Fibroblast of lung (primary cell): ENCODE measurements around the gene SCFD2. TPM values are rescaled to one million over a fixed set of nuclear protein-coding genes. Genes with fewer than 3 reads are reported as not detected.

Experiments
- DNase-seq, 2 donors: peaks; one replicate each; pipeline versions ENCODE4 v3.0.0 to v3.0.0-alpha.2; 2010; ENCODE audit warnings: low read depth in 2 of 2
- H2AFZ ChIP-seq: 2 replicates; pipeline ENCODE4 v1.5.1; 2012; ENCODE audit warnings: low read length, control low read depth, inconsistent platforms
- H3K27ac ChIP-seq: 2 replicates; pipeline ENCODE4 v1.5.1; 2011; ENCODE audit warnings: low read length, control low read depth; ENCODE audit not compliant: insufficient read depth
- H3K27me3 ChIP-seq: 2 replicates; pipeline ENCODE4 v1.5.1; 2011; ENCODE audit warnings: mild to moderate bottlenecking, low read length; ENCODE audit not compliant: control insufficient read depth, insufficient read depth
- H3K36me3 ChIP-seq: 2 replicates; pipeline ENCODE4 v1.5.1; 2011; ENCODE audit warnings: low read length; ENCODE audit not compliant: control insufficient read depth, insufficient read depth
- H3K4me1 ChIP-seq: 2 replicates; pipeline ENCODE4 v1.5.1; 2011; ENCODE audit warnings: low read length; ENCODE audit not compliant: control insufficient read depth, insufficient read depth; ENCODE audit errors: extremely low read depth
- H3K4me2 ChIP-seq: 2 replicates; pipeline ENCODE4 v1.5.1; 2011; ENCODE audit warnings: low read length, control low read depth; ENCODE audit not compliant: insufficient read depth; ENCODE audit errors: extremely low read depth
- H3K4me3 ChIP-seq, 4 experiments: fragments of 200-600 bp in 1 of 4; sonication (generic) in 1 of 4; replicated peaks in 1 of 4; 2 replicates each; pipeline ENCODE4 v1.5.1; 2011 to 2016; ENCODE audit warnings: low read length in 4 of 4, low read depth in 3 of 4, mild to moderate bottlenecking in 3 of 4, control low read depth in 2 of 4, inconsistent platforms in 1 of 4, mixed read lengths in 1 of 4; ENCODE audit not compliant: insufficient read depth in 1 of 4; ENCODE audit errors: control extremely low read depth in 1 of 4
- H3K79me2 ChIP-seq: 2 replicates; pipeline ENCODE4 v1.5.1; 2012; ENCODE audit warnings: mild to moderate bottlenecking, low read length, inconsistent platforms; ENCODE audit not compliant: control insufficient read depth, insufficient read depth
- H3K9ac ChIP-seq: 2 replicates; pipeline ENCODE4 v1.5.1; 2011; ENCODE audit warnings: mild to moderate bottlenecking, low read length, control low read depth; ENCODE audit not compliant: insufficient read depth
- H3K9me3 ChIP-seq: 2 replicates; pipeline ENCODE4 v1.5.1; 2012; ENCODE audit warnings: low read depth, low read length; ENCODE audit not compliant: control insufficient read depth, insufficient read depth
- H4K20me1 ChIP-seq: 2 replicates; pipeline ENCODE4 v1.5.1; 2011; ENCODE audit warnings: low read length; ENCODE audit not compliant: control insufficient read depth, insufficient read depth; ENCODE audit errors: extremely low read depth
- CTCF ChIP-seq, 2 donors: IDR thresholded peaks in 1 of 2; conservative IDR thresholded peaks in 1 of 2; 1 replicate in 1 of 2; 2 replicates in 1 of 2; pipeline ENCODE4 v1.5.1; 2011 to 2012; ENCODE audit warnings: low read length in 2 of 2, control low read depth in 1 of 2, inconsistent platforms in 1 of 2, low read depth in 1 of 2, mild to moderate bottlenecking in 1 of 2
- EZH2 ChIP-seq: IDR thresholded peaks from 2 replicates; pipeline ENCODE4 v1.5.1; 2012; ENCODE audit warnings: low read length, control low read depth, mild to moderate bottlenecking; ENCODE audit errors: missing control alignments
- polyA plus RNA-seq, 2 donors: library from polyadenylated mRNA; depleted of rRNA in 1 of 2; stranded (reverse) in 1 of 2; unstranded in 1 of 2; fragments of >200 nt; gene quantifications; 2 replicates each; pipeline ENCODE4 v1.2.1, GENCODE V29; 2011 to 2012; ENCODE audit warnings: missing spikeins in 1 of 2
- total RNA-seq: library from RNA; depleted of rRNA; stranded (reverse); fragments of >200 nt; gene quantifications from 2 replicates; pipeline ENCODE4 v1.2.1, GENCODE V29; 2014

SCFD2 gene
- total and polyA plus RNA-seq, 2 donors (not counting 1 experiment from before 2014, with no cell fraction given): 16.2 to 23.1 TPM

DNA sequence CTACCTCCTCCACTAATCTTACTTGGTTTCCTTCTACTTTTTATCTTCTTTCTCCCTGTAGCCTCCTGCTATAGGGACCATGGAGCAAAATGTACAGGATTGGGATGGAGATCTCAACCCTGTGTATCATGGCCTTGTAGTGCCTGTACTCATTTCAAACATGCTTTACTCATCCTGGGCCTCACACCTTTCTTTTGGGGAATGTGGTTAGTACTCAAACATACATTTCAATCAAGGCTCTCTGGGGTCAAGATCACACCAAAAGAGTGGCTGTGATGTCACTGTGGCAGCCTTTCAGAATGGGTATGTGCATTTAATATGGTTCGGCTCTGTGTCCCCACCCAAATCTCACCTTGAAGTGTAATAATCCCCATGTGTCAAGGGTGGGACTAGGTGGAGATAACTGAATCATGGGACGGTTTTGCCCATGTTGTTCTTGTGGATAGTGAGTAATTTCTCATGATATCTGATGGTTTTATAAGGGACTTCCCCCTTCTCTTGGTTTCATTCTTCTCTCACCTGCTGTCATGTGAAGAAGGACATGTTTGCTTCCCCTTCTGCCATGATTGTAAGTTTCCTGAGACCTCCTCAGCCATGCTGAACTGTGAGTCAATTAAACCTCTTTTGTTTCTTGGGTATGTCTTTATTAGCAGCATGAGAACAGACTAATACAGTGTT is 298.6 kb downstream of the SCFD2 start:
- H3K27ac ChIP-seq: no peak overlapping the region
- no peak overlapping the region for H3K4me3 ChIP-seq
- H2AFZ ChIP-seq: no peak overlapping the region
- H3K4me1 ChIP-seq: no peaks in the 10 kb centered on the region
- no peak overlapping the region for H3K9ac ChIP-seq
- no peaks in the 10 kb centered on the region for H3K36me3 ChIP-seq
- H3K4me2 ChIP-seq: no peak overlapping the region
- H3K9me3 ChIP-seq: no peaks in the 10 kb centered on the region
- no peak for TF ChIP-seq EZH2
- no peak for TF ChIP-seq CTCF (conservative IDR thresholded peaks at IDR 0.05 in 1 of 2, IDR thresholded peaks at IDR 0.05 in 1 of 2; ENCODE audit: low read depth in 1 of 2, low read length in 2 of 2)
- H4K20me1 ChIP-seq: no peaks in the 10 kb centered on the region
- no peak for DNase-seq
- H3K27me3 ChIP-seq: no peaks in the 10 kb centered on the region
- H3K79me2 ChIP-seq: no peaks in the 10 kb centered on the region

DNA sequence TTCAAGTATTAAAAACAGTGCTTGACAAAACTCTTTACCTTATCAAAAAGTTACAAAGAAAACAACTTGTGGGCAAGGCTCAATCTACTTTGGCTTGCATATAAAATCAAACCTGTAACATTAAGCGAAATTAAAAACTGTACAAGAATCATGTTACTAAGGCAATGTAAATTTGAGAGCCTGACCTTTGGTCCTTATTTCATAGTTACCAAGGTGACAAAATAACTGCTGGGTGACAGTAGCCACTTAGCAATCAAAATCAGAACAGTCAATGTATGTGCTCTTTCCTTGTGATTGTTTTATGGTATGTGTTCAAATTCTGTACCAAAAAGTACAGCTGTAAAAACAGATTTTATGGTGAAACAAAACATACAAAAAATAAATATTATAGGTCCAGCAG is 299.7 kb downstream of the SCFD2 start:
- Histone ChIP-seq H3K4me1 (no peaks in the 10 kb centered on the region), H3K4me3 (no peak overlapping the region), H4K20me1 (no peaks in the 10 kb centered on the region), H3K36me3 (no peaks in the 10 kb centered on the region), H3K9me3 (no peaks in the 10 kb centered on the region), H3K9ac (no peak overlapping the region), H2AFZ (no peak overlapping the region), H3K27me3 (no peaks in the 10 kb centered on the region), H3K4me2 (no peak overlapping the region), H3K79me2 (no peaks in the 10 kb centered on the region), H3K27ac (no peak overlapping the region)
- TF ChIP-seq CTCF (conservative IDR thresholded peaks at IDR 0.05 in 1 of 2, IDR thresholded peaks at IDR 0.05 in 1 of 2; ENCODE audit: low read depth in 1 of 2, low read length in 2 of 2): no peak
- no peak for TF ChIP-seq EZH2
- DNase-seq: no peak

- H3K79me2 ChIP-seq: no peaks in the 10 kb centered on the region
- H3K9ac ChIP-seq: no peak overlapping the region
- no peaks in the 10 kb centered on the region for H4K20me1 ChIP-seq
- no peaks in the 10 kb centered on the region for H3K36me3 ChIP-seq
- H3K4me2 ChIP-seq: no peak overlapping the region
- H3K27ac ChIP-seq: no peak overlapping the region
- DNase-seq: no peak
- no peak for TF ChIP-seq EZH2
- no peak for TF ChIP-seq CTCF (conservative IDR thresholded peaks at IDR 0.05 in 1 of 2, IDR thresholded peaks at IDR 0.05 in 1 of 2; ENCODE audit: low read depth in 1 of 2, low read length in 2 of 2)
- no peak overlapping the region for H3K4me3 ChIP-seq
- no peaks in the 10 kb centered on the region for H3K9me3 ChIP-seq
- no peak overlapping the region for H2AFZ ChIP-seq
- no peaks in the 10 kb centered on the region for H3K27me3 ChIP-seq
- H3K4me1 ChIP-seq: no peaks in the 10 kb centered on the region
Measured at GRCh38 chr4:53064609-53065008, 301.3 kb downstream of the SCFD2 start.
